ENCODE results near the gene CLDN24. TPM values are rescaled to one million over a fixed set of nuclear protein-coding genes. Genes with fewer than 3 reads are reported as not detected.

The CLDN24 gene
- not detected for total RNA-seq
- not detected for polyA plus RNA-seq
- long read RNA-seq, donor 1 = 0 reads
- long read RNA-seq, donor 2 = 0 reads

DNA sequence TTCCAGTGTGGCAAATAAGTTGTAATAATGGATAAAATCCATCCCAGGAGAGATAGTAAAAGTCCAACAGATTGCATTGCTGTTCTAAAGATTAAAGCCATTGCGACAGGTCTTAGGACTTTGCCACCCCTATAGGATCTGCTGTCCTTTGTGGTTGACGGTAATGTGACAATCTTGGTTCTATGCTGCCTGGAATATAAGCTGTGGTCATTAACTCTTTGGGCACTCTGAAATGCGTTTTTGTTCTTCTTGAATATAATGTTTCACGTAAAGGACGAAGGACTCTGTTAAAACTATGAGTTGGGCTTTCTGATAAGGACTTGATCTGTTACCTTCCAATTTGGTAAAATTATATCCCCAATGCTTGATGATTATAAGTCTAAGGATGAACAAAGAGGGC, at the start of gene CLDN24:
Gene CLDN24, minus strand, starts transcription at position 101 of the 400 bp plus-strand sequence. Its CDS starts 0 bp downstream, at position 101.
- Histone ChIP-seq H3K9me3 (no peaks in the 10 kb centered on the region), H3K36me3 (ENCODE audit: insufficient read depth in 1 of 2, low read depth in 1 of 2) (no peaks in the 10 kb centered on the region), H3K27me3 (ENCODE audit: insufficient read depth in 3 of 3, low read length in 2 of 3) (no peaks in the 10 kb centered on the region), H3K4me1 (no peaks in the 10 kb centered on the region), H3K4me3 (no peak within 1 kb of the TSS), H3K27ac (no peak within 1 kb of the TSS)
- WGBS, 3 donors = 94 to 95% (median 94%) methylated on average over 5 of the region's 5 CpGs
- TF ChIP-seq, protein P1, sequence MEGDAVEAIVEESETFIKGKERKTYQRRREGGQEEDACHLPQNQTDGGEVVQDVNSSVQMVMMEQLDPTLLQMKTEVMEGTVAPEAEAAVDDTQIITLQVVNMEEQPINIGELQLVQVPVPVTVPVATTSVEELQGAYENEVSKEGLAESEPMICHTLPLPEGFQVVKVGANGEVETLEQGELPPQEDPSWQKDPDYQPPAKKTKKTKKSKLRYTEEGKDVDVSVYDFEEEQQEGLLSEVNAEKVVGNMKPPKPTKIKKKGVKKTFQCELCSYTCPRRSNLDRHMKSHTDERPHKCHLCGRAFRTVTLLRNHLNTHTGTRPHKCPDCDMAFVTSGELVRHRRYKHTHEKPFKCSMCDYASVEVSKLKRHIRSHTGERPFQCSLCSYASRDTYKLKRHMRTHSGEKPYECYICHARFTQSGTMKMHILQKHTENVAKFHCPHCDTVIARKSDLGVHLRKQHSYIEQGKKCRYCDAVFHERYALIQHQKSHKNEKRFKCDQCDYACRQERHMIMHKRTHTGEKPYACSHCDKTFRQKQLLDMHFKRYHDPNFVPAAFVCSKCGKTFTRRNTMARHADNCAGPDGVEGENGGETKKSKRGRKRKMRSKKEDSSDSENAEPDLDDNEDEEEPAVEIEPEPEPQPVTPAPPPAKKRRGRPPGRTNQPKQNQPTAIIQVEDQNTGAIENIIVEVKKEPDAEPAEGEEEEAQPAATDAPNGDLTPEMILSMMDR (IDR thresholded peaks at IDR 0.05) = no peak
- no peak for ATAC-seq
- no peak for DNase-seq
- intact Hi-C loops (cut with DNase I) = no loop called here

DNA sequence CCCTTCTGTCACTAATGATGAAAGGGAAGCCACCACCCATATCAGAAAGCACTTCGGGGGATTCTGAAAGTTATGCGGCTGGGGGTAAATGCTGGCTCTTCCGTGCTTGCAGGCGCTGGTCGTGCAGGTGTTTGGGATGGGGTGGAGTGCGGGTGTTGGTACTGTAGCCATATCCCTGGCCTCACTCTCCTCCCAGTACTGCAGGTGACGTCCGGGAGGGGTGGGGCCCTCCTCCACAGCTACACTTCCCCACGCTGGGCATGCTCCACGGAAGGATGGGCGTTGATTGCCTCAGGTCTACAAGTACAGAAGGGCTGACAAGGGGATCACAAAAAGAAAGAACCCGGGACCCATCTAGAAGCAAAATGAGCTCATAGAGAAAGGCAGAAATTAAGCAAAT, 48.6 kb upstream of the CLDN24 start:
- no peak for DNase-seq
- TF ChIP-seq, protein P1 (IDR thresholded peaks at IDR 0.05) = no peak
- H3K27me3 ChIP-seq (ENCODE audit: insufficient read depth in 3 of 3, low read length in 2 of 3) = peaks cover 0 to 3% (median 0%) of the 10 kb centered on the region in 3 donors
- intact Hi-C loops (cut with DNase I) = no loop called here
- H3K4me3 ChIP-seq = no peak overlapping the region
- H3K36me3 ChIP-seq (ENCODE audit: insufficient read depth in 1 of 2, low read depth in 1 of 2) = no peaks in the 10 kb centered on the region
- no peak overlapping the region for H3K27ac ChIP-seq
- peaks cover 5% of the 10 kb centered on the region for H3K9me3 ChIP-seq
- no peaks in the 10 kb centered on the region for H3K4me1 ChIP-seq
- ATAC-seq = no peak
- 70 to 72% (median 71%) methylated on average over 12 of the region's 12 CpGs for WGBS, 3 donors

DNA sequence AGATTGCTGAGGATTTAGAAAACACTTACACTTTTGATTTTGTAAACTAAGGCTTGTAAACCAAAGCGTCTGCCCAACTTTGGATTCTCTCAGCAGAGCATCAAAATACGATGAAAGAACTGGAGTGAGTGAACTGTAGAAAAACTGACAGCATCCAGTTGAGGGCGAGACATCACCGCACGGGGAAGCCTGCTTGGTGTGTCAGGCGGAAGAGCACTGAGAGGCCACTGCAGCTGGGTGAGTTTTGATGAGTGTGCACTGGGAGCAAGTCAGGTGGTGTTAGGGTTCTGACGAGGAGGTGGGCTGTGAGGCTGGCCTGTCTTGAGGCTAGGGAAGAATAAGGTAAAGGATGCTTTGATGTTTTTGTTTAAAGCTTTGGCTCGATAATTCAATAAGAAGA, 46.8 kb upstream of the CLDN24 start:
- no peak overlapping the region for H3K4me3 ChIP-seq
- peaks cover 0 to 3% (median 0%) of the 10 kb centered on the region in 3 donors for H3K27me3 ChIP-seq (ENCODE audit: insufficient read depth in 3 of 3, low read length in 2 of 3)
- DNase-seq (no peak), ATAC-seq (no peak)
- TF ChIP-seq, protein P1 (IDR thresholded peaks at IDR 0.05) = no peak
- no peaks in the 10 kb centered on the region for H3K4me1 ChIP-seq
- 68 to 73% (median 70%) methylated on average over 8 of the region's 8 CpGs for WGBS, 3 donors
- intact Hi-C loops (cut with DNase I) = no loop called here
- no peak overlapping the region for H3K27ac ChIP-seq
- H3K36me3 ChIP-seq (ENCODE audit: insufficient read depth in 1 of 2, low read depth in 1 of 2) = no peaks in the 10 kb centered on the region
- H3K9me3 ChIP-seq = peaks cover 5% of the 10 kb centered on the region

DNA sequence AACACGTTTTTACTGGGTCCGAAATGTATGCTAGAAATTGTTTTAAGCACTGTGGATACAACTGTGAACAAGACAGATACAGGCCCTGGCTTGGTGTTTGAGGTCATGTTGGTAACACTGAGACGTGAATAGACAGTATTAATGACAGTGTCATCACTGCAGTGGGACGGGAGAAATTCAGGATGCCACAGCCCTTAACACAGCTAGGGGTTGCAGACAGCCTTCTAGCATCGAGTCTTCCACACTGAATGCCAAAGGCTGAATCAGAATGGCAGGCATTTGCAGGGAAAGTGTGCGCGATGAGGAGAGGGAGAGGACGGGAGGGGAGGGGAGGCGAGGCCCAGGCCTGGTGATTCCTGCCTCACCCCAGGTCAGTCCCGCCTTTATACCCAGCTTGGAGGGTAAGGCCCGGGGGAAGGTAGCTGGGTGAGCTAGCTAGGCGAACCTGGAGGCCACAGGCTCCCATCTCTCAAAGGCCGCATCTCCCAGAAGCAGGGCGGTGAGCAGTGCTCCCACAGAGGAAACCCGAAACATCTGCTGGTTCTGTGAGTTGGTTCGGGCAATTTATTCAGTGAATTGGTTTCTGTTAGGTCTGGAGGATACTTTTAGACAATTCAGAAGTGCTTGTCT, 44.1 kb upstream of the CLDN24 start:
- H3K27ac ChIP-seq = no peak overlapping the region
- H3K4me3 ChIP-seq = no peak overlapping the region
- no peaks in the 10 kb centered on the region for H3K9me3 ChIP-seq
- H3K27me3 ChIP-seq (ENCODE audit: insufficient read depth in 3 of 3, low read length in 2 of 3) = peaks cover 0 to 3% (median 0%) of the 10 kb centered on the region in 3 donors
- no peaks in the 10 kb centered on the region for H3K4me1 ChIP-seq
- ATAC-seq = no peak
- intact Hi-C loops (cut with DNase I) = no loop called here
- TF ChIP-seq, protein P1 (IDR thresholded peaks at IDR 0.05) = no peak
- H3K36me3 ChIP-seq (ENCODE audit: insufficient read depth in 1 of 2, low read depth in 1 of 2) = no peaks in the 10 kb centered on the region
- 77 to 86% (median 85%) methylated on average over 16 of the region's 16 CpGs for WGBS, 3 donors
- no peak for DNase-seq

DNA sequence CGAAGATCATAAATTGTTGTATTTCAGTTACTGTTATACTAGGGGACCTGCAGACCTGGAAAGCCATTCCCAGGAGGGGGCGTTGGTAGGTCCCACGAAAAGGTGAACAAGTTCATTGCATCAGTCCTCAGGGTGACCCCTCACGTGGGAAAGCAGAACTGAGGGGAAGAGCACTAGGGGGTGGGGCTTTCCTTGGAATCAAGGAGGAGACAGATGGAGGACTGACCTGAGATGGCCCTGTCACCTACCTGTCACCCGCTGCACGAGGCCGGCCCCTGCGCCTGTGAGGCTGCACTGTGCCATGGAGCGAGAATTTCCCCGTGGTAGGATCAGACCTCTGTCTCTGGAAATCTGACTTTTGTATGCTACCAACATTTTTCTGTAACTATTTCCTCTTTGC, 41.8 kb upstream of the CLDN24 start:
- DNase-seq (no peak), ATAC-seq (no peak)
- Histone ChIP-seq H3K9me3 (no peaks in the 10 kb centered on the region), H3K4me1 (no peaks in the 10 kb centered on the region), H3K36me3 (ENCODE audit: insufficient read depth in 1 of 2, low read depth in 1 of 2) (no peaks in the 10 kb centered on the region), H3K27me3 (ENCODE audit: insufficient read depth in 3 of 3, low read length in 2 of 3) (no peaks in the 10 kb centered on the region), H3K4me3 (no peak overlapping the region), H3K27ac (no peak overlapping the region)
- TF ChIP-seq, protein P1 (IDR thresholded peaks at IDR 0.05) = no peak
- intact Hi-C loops (cut with DNase I) = no loop called here
- 68 to 77% (median 74%) methylated on average over 10 of the region's 10 CpGs for WGBS, 3 donors
